OCI-LY7 (cell line): Measurements from ENCODE around the gene SEC24D.

Experiments used
- CTCF ChIP-seq: fragments of 200-600 bp; sonication (generic); conservative IDR thresholded peaks from 2 replicates; pipeline ENCODE4 v1.5.1; 2014; ENCODE audit warnings: mild to moderate bottlenecking, antibody characterized with exemption, low read length, moderate library complexity, mixed read lengths
- EZH2phosphoT487 ChIP-seq: fragments of 200-600 bp; sonication (generic); IDR thresholded peaks from 2 replicates; pipeline ENCODE4 v1.6.1; 2018; ENCODE audit warnings: low read depth, borderline replicate concordance, mild to moderate bottlenecking, mixed run types, antibody characterized with exemption, low read length, moderate library complexity, mixed read lengths

GRCh38 chr4:118798658-118799057 is 37.3 kb downstream of the SEC24D start:
- TF ChIP-seq CTCF, result no peak; the same call in 1 of the 2 replicates
- no peak for TF ChIP-seq EZH2phosphoT487
